Stimulated activated CD8-positive, alpha-beta memory T cell treated with anti-CD3 and anti-CD28 coated beads, Interleukin-7, amount 100 ng/mL, for 4 hours (primary cell): ENCODE results near the gene MAD2L1BP.

Source experiments
- DNase-seq, 2 donors: peaks; one replicate each; pipeline ENCODE4 v3.0.0-alpha.2; 2020; ENCODE audit warnings: low read depth in 2 of 2

The MAD2L1BP gene

DNA sequence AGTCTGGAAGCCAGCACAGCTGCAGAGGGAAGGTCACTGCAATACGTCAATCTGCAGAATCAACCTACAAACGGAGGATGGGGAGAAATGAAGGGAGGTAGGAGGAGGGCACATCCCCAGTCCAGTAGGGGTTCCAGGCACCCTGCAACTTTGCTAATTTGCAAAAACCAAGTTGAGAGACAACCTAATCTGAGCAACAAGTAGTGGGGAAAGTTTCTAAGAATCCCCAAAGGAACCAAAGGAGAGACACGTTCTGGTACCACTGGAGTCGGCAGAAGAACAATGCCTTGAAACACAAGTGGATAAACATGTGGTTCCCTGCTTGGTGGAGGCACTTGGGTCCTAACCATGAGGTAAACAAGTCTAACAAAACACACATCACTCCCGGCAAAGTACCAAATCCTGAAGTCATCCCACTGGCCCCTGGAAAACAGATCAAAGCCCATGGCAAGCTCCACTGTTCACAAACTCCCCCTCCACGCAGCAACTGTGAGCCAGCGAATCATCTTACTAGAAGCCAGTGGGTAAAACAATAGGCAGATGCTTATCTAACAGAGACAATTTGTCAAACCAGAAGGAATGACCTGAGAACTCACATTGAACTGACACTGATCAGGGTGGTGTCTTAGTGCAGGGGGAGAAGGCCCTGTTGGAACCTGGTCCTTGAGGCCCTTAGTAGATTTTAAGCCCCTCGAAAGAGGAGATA is 47.2 kb downstream of the MAD2L1BP start:
- DNase-seq: no peak

DNA sequence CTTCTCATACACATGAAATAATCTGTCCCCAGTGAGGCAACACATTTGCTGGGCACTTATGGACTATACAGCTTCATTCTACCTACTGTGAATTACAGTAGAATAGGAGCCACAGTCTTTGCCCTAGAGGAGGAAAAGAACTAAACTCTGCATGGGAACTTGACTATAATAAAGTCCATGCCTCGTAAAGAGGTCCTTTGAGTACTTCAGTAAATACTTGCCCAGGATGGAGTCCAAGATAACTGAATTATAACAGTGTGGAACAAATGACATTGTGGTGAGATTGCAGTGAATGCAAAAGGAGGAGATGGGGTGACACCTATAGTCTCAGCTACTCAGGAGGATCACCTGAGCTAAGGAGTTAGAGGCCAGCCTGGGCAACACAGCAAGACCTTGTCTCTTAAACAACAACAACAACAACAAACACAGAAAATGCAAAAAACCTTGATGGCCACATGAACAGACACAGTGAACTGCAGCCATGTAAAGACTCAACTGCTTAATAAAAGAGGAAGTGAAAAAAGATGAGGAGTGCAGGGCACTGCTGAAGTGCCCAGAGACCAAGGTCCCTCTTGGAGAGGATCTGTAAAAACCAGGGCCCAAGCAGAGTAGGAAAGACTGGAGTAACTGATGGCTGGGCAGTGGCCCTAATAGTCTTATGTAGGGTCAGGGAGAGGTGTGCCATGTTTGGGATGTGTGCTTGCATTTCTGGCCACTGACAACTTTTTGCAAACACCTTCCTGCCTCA is 48.2 kb downstream of the MAD2L1BP start:
- DNase-seq: no peak

DNA sequence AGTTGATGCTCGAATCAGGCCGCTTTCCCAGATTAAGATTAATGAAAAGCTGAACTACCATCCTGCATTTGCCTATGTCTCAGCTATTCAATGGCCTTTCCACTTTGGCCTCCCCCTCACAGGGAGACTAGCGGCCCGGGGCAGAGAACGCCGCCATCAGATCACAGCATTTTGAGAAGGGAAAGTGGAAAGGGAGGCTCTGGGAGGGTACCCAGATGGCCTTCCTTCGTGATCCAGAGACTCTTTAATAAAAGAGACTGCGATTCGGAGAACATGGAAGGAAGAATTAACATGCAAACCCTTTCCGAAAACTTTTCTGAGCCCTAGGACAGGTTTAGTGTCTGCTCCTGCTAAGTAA is 51.4 kb downstream of the MAD2L1BP start:
- no peak for DNase-seq

DNA sequence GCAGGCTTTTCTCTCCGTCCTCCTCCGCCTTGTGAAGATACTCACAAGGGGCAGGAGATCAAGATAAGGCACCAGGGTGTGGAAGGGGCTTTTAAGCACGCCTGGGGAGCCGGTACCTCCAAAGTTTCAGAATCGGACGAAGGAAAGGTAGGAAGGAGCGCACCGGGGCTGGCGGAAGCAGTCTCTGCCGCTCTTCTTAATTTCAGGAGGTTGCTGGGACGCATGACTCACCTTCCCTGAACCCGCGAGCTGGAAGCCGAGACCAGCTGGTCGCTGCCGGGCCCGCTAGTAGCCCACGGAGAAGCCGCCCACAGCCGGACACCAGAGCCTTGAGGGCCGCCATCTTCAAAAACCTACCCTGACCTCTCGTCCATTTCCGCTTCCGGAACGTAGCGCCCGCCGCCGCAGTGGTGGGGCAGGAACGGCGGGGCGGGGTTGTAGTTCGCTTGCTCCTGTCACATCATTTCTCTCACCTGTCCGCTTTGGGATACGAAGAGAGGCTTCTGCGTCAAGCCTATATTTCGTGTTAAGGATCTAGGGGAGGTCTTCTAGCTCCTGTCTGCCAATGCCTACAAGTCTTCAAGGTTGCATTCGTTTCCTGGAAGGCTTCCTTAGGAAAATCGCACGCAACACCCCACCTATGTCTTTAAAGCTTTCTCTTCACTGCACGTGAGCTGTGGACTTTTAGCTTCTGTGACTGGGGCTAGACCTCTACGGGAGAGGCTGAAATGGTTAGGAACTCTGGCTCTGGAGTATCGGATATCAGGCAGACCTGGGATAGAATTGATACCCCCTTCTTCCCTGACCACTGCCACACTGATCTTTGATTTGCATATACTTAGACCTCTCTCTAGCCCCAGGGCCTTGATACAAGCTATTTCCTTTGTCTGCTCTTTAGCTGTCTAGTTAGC is 52.1 kb downstream of the MAD2L1BP start, which contains the start of gene MRPS18A:
Gene MRPS18A, minus strand, starts transcription at position 355 of the 911 bp plus-strand sequence. Its CDS starts 12 bp downstream, at position 343.
- peak; percentile 55 to 70 for DNase-seq

DNA sequence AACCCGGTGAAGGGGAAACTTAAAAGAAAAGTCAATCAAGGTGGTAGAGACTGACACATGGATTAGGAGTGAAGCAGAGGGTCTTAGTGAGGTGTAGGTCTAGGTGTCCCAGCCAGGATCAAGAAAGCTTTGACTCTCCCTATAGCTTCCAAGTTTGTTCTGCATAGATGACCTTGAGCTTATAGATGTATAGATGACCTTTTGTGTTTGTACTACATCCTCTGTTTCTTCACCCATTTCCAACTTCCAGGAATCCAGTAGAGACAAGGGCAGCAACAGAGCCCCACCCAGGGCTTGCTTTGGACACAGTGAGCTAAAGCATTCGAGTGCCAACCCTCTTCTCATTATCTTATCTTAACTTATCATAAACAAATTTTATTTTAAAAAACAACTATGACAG is 53.8 kb downstream of the MAD2L1BP start:
- no peak for DNase-seq
